T-cell (primary cell): ENCODE measurements around the gene RASEF. TPM values are rescaled to one million over a fixed set of nuclear protein-coding genes. Genes with fewer than 3 reads are reported as not detected.

Experiments
- ATAC-seq, 4 experiments: fragments of 200-7000 bp in 3 of 4; fragments of 150-1000 bp in 1 of 4; cut with Tn5 transposase; replicated peaks in 1 of 4; 1 replicate in 3 of 4; 2 replicates in 1 of 4; pipeline ENCODE4 v1.10.0; 2021; ENCODE audit warnings: moderate library complexity in 3 of 4, mild to moderate bottlenecking in 2 of 4, moderate number of reproducible peaks in 1 of 4
- CTCF ChIA-PET, 2 donors: fragments of 300-600 bp; sonication (Branson Sonifier 250); formaldehyde crosslinking; loops; one replicate each; lab custom pipeline; 2022; ENCODE audit warnings: antibody characterized with exemption in 2 of 2; lab: Charles Lee
- POLR2A ChIA-PET, 2 donors: fragments of 300-600 bp; sonication (Branson Sonifier 250); formaldehyde crosslinking; loops; one replicate each; lab custom pipeline; 2022; ENCODE audit warnings: antibody characterized with exemption in 2 of 2; lab: Charles Lee
- DNase-seq, 35 experiments: peaks; one replicate each; pipeline versions ENCODE4 v3.0.0 to v3.0.0-alpha.2; 2013 to 2023
- H3K27ac ChIP-seq: one replicate; pipeline ENCODE4 v1.5.1; 2013; ENCODE audit warnings: low read length
- H3K27me3 ChIP-seq, 2 experiments: replicated peaks in 1 of 2; 1 replicate in 1 of 2; 2 replicates in 1 of 2; pipeline versions ENCODE4 v1.6.1 to v1.7.0; 2013; ENCODE audit warnings: low read length in 1 of 2, mixed read lengths in 1 of 2; ENCODE audit not compliant: control insufficient read depth in 2 of 2, insufficient read depth in 2 of 2; ENCODE audit errors: extremely low read depth in 1 of 2
- H3K36me3 ChIP-seq, 2 donors: 1 replicate in 1 of 2; 2 replicates in 1 of 2; pipeline versions ENCODE4 v1.6.1 to v1.7.0; 2013; ENCODE audit warnings: low read length in 1 of 2; ENCODE audit not compliant: control insufficient read depth in 2 of 2, insufficient read depth in 1 of 2; ENCODE audit errors: extremely low read depth in 1 of 2
- H3K4me1 ChIP-seq, 2 experiments: 1 replicate in 1 of 2; 2 replicates in 1 of 2; pipeline versions ENCODE4 v1.6.1 to v1.7.0; 2013; ENCODE audit warnings: low read length in 2 of 2, mixed read lengths in 1 of 2; ENCODE audit not compliant: insufficient read depth in 2 of 2, control insufficient read depth in 1 of 2; ENCODE audit errors: extremely low read depth in 1 of 2
- H3K4me3 ChIP-seq, 2 donors: 1 replicate in 1 of 2; 2 replicates in 1 of 2; pipeline versions ENCODE4 v1.5.1 to v1.7.0; 2013; ENCODE audit warnings: mild to moderate bottlenecking in 2 of 2, low read length in 1 of 2, moderate library complexity in 1 of 2; ENCODE audit not compliant: control insufficient read depth in 1 of 2; ENCODE audit errors: extremely low read depth in 1 of 2
- H3K9me3 ChIP-seq: 2 replicates; pipeline ENCODE4 v1.7.0; 2013
- H3K27ac Mint-ChIP-seq, 2 donors: one replicate each; pipeline ENCODE4 v1.8.0; 2020 to 2021; ENCODE audit warnings: mild to moderate bottlenecking in 2 of 2, mixed read lengths in 2 of 2
- H3K27me3 Mint-ChIP-seq, 2 donors: one replicate each; pipeline ENCODE4 v1.8.0; 2021 to 2022; ENCODE audit warnings: mixed read lengths in 2 of 2
- H3K36me3 Mint-ChIP-seq: one replicate; pipeline ENCODE4 v1.8.0; 2021; ENCODE audit warnings: mixed read lengths
- H3K4me1 Mint-ChIP-seq, 3 donors: one replicate each; pipeline ENCODE4 v1.8.0; 2020 to 2022; ENCODE audit warnings: mixed read lengths in 3 of 3, mild to moderate bottlenecking in 1 of 3
- H3K4me3 Mint-ChIP-seq, 3 donors: one replicate each; pipeline ENCODE4 v1.8.0; 2020 to 2022; ENCODE audit warnings: mild to moderate bottlenecking in 3 of 3, mixed read lengths in 3 of 3, moderate library complexity in 3 of 3
- H3K9me3 Mint-ChIP-seq, 3 donors: one replicate each; pipeline ENCODE4 v1.8.0; 2020 to 2022; ENCODE audit warnings: mixed read lengths in 3 of 3
- WGBS: methylation state at CpG from one replicate; pipeline ENCODE4 v1.1.5; 2013; ENCODE audit warnings: missing lambda C conversion rate; ENCODE audit not compliant: insufficient coverage; 5-methylcytosine and 5-hydroxymethylcytosine counted together
- total RNA-seq, 35 experiments: library from RNA in 6 of 35; stranded (reverse) in 6 of 35; fragments of 120-200 nt in 1 of 35; gene quantifications; one replicate each; pipeline versions ENCODE4 v1.2.1 to v1.2.4 and lab custom pipeline; 2013 to 2026

Gene RASEF
- total RNA-seq, 5 donors from 2014 or later (not counting 1 experiment from before 2014, with no cell fraction given) = 0.09 to 0.16 TPM; not detected in 3

- POLR2A ChIA-PET = no interaction called here
- no peak for ATAC-seq
- H3K4me3 Mint-ChIP-seq = no peak overlapping the region
These were observed 66.0 kb downstream of the RASEF start for GRCh38 chr9:82996941-82997340.

GRCh38 chr9:82993856-82994605 is 68.9 kb downstream of the RASEF start:
- Histone ChIP-seq H3K27me3 (no peaks in the 10 kb centered on the region), H3K27ac (no peak overlapping the region), H3K9me3 (no peaks in the 10 kb centered on the region), H3K4me3 (no peak overlapping the region), H3K4me1 (no peaks in the 10 kb centered on the region), H3K36me3 (no peaks in the 10 kb centered on the region)
- ChIA-PET POLR2A (no interaction called here), CTCF (no interaction called here)
- Mint-ChIP-seq H3K27me3 (no peaks in the 10 kb centered on the region), H3K36me3 (no peaks in the 10 kb centered on the region), H3K4me3 (no peak overlapping the region), H3K27ac (no peak overlapping the region), H3K9me3 (no peaks in the 10 kb centered on the region), H3K4me1 (no peaks in the 10 kb centered on the region)
- DNase-seq = no peak
- 54% methylated on average over 4 of the region's 8 CpGs for WGBS
- no peak for ATAC-seq

More at GRCh38 chr9:82996941-82997340, 66.0 kb downstream of the RASEF start:
- H3K27ac Mint-ChIP-seq = no peak overlapping the region
- no peaks in the 10 kb centered on the region for H3K4me1 ChIP-seq
- no peaks in the 10 kb centered on the region for H3K36me3 ChIP-seq
- no peak overlapping the region for H3K4me3 ChIP-seq
- H3K9me3 ChIP-seq = no peaks in the 10 kb centered on the region
- H3K27ac ChIP-seq = no peak overlapping the region
- no peak for DNase-seq
- H3K4me1 Mint-ChIP-seq = no peaks in the 10 kb centered on the region
- H3K9me3 Mint-ChIP-seq = no peaks in the 10 kb centered on the region
- H3K36me3 Mint-ChIP-seq = no peaks in the 10 kb centered on the region
- WGBS = 41% methylated on average over 2 of the region's 4 CpGs
- CTCF ChIA-PET = no interaction called here
- H3K27me3 Mint-ChIP-seq = no peaks in the 10 kb centered on the region
- H3K27me3 ChIP-seq = no peaks in the 10 kb centered on the region

- 73% methylated on average over 1 of the region's 2 CpGs for WGBS
- Histone ChIP-seq H3K36me3 (no peaks in the 10 kb centered on the region), H3K27me3 (no peaks in the 10 kb centered on the region), H3K9me3 (no peaks in the 10 kb centered on the region), H3K4me3 (no peak overlapping the region), H3K4me1 (no peaks in the 10 kb centered on the region), H3K27ac (no peak overlapping the region)
- DNase-seq = no peak
- Mint-ChIP-seq H3K27me3 (no peaks in the 10 kb centered on the region), H3K4me3 (no peak overlapping the region), H3K27ac (no peak overlapping the region), H3K36me3 (no peaks in the 10 kb centered on the region), H3K4me1 (no peaks in the 10 kb centered on the region), H3K9me3 (no peaks in the 10 kb centered on the region)
- ChIA-PET CTCF (no interaction called here), POLR2A (no interaction called here)
- no peak for ATAC-seq
These were observed 71.3 kb downstream of the RASEF start for GRCh38 chr9:82991671-82992070.

GRCh38 chr9:82989929-82990328 is 73.0 kb downstream of the RASEF start:
- H3K4me3 ChIP-seq = no peak overlapping the region
- H3K9me3 ChIP-seq = no peaks in the 10 kb centered on the region
- ChIA-PET POLR2A (no interaction called here), CTCF (no interaction called here)
- H3K4me3 Mint-ChIP-seq = no peak overlapping the region
- H3K36me3 Mint-ChIP-seq = no peaks in the 10 kb centered on the region
- no peaks in the 10 kb centered on the region for H3K4me1 ChIP-seq
- no peak overlapping the region for H3K27ac ChIP-seq
- WGBS = no CpG with 5 or more reads among the region's 4 CpGs
- H3K36me3 ChIP-seq = no peaks in the 10 kb centered on the region
- ATAC-seq (no peak), DNase-seq (no peak)
- H3K9me3 Mint-ChIP-seq = peaks cover 0 to 3% (median 0%) of the 10 kb centered on the region in 3 donors
- no peaks in the 10 kb centered on the region for H3K4me1 Mint-ChIP-seq
- no peaks in the 10 kb centered on the region for H3K27me3 Mint-ChIP-seq
- no peak overlapping the region for H3K27ac Mint-ChIP-seq
- no peaks in the 10 kb centered on the region for H3K27me3 ChIP-seq

- Histone ChIP-seq H3K9me3 (no peaks in the 10 kb centered on the region), H3K4me1 (no peaks in the 10 kb centered on the region), H3K4me3 (no peak overlapping the region), H3K36me3 (no peaks in the 10 kb centered on the region), H3K27ac (no peak overlapping the region), H3K27me3 (no peaks in the 10 kb centered on the region)
- WGBS = 72% methylated on average over 5 of the region's 9 CpGs
- no peaks in the 10 kb centered on the region for H3K27me3 Mint-ChIP-seq
- DNase-seq (no peak), ATAC-seq (no peak)
- ChIA-PET POLR2A (no interaction called here), CTCF (no interaction called here)
- H3K36me3 Mint-ChIP-seq = no peaks in the 10 kb centered on the region
- no peak overlapping the region for H3K4me3 Mint-ChIP-seq
- H3K4me1 Mint-ChIP-seq = no peaks in the 10 kb centered on the region
- peaks cover 0 to 4% (median 0%) of the 10 kb centered on the region in 3 donors for H3K9me3 Mint-ChIP-seq
- H3K27ac Mint-ChIP-seq = no peak overlapping the region
These were observed 74.5 kb downstream of the RASEF start for GRCh38 chr9:82988488-82988887.

GRCh38 chr9:82987370-82988189 is 75.4 kb downstream of the RASEF start:
- no peaks in the 10 kb centered on the region for H3K4me1 ChIP-seq
- H3K27me3 ChIP-seq = no peaks in the 10 kb centered on the region
- ATAC-seq (no peak), DNase-seq (no peak)
- CTCF ChIA-PET = interaction anchor here in 1 of 2 donors (0.6 kb wide), 1 partner anchor 50 kb away, joined by 5 read pairs; no protein-coding TSS in a partner anchor
- H3K4me1 Mint-ChIP-seq = no peaks in the 10 kb centered on the region
- H3K4me3 ChIP-seq = no peak overlapping the region
- H3K36me3 Mint-ChIP-seq = no peaks in the 10 kb centered on the region
- no peak overlapping the region for H3K27ac Mint-ChIP-seq
- H3K27ac ChIP-seq = no peak overlapping the region
- 72% methylated on average over 2 of the region's 5 CpGs for WGBS
- no peaks in the 10 kb centered on the region for H3K27me3 Mint-ChIP-seq
- POLR2A ChIA-PET = no interaction called here
- H3K9me3 ChIP-seq = no peaks in the 10 kb centered on the region
- peaks cover 0 to 4% (median 0%) of the 10 kb centered on the region in 3 donors for H3K9me3 Mint-ChIP-seq
- H3K4me3 Mint-ChIP-seq = no peak overlapping the region
- no peaks in the 10 kb centered on the region for H3K36me3 ChIP-seq
